Mesenchymal stem cell (in vitro differentiated cells and primary cell): ENCODE data around the gene MYO1E.

Source experiments
- DNase-seq: peaks from one replicate; pipeline ENCODE4 v3.0.0-alpha.2; 2013
- H2AFZ ChIP-seq: one replicate; pipeline ENCODE4 v1.6.1; 2013; ENCODE audit warnings: low read depth, mild to moderate bottlenecking, control low read depth, inconsistent platforms, low read length, moderate library complexity
- H2AK5ac ChIP-seq: 2 replicates; pipeline ENCODE4 v1.6.1; 2013; ENCODE audit warnings: low read length, moderate library complexity, mild to moderate bottlenecking, inconsistent platforms; ENCODE audit not compliant: severe bottlenecking
- H2BK120ac ChIP-seq: one replicate; pipeline ENCODE4 v1.6.1; 2013; ENCODE audit warnings: low read depth, mild to moderate bottlenecking, inconsistent platforms, low read length, moderate library complexity
- H2BK12ac ChIP-seq, 2 experiments: one replicate each; pipeline ENCODE4 v1.6.1; 2013; ENCODE audit warnings: inconsistent platforms in 2 of 2, low read length in 2 of 2, mild to moderate bottlenecking in 2 of 2, moderate library complexity in 2 of 2, control low read depth in 1 of 2
- H2BK15ac ChIP-seq: one replicate; pipeline ENCODE4 v1.6.1; 2013; ENCODE audit warnings: mild to moderate bottlenecking, low read depth, inconsistent platforms; ENCODE audit not compliant: poor library complexity, severe bottlenecking
- H2BK5ac ChIP-seq: 2 replicates; pipeline ENCODE4 v1.6.1; 2013; ENCODE audit warnings: low read depth, mild to moderate bottlenecking, low read length, control low read depth, inconsistent platforms; ENCODE audit not compliant: poor library complexity, severe bottlenecking
- H3K14ac ChIP-seq, 2 experiments: one replicate each; pipeline ENCODE4 v1.6.1; 2013; ENCODE audit warnings: inconsistent platforms in 2 of 2, low read length in 2 of 2, control low read depth in 1 of 2, mild to moderate bottlenecking in 1 of 2, moderate library complexity in 1 of 2
- H3K18ac ChIP-seq, 2 experiments: one replicate each; pipeline ENCODE4 v1.6.1; 2013; ENCODE audit warnings: inconsistent platforms in 2 of 2, low read length in 2 of 2, control low read depth in 1 of 2, low read depth in 1 of 2, mild to moderate bottlenecking in 1 of 2
- H3K23ac ChIP-seq, 2 experiments: one replicate each; pipeline ENCODE4 v1.6.1; 2013; ENCODE audit warnings: inconsistent platforms in 2 of 2, low read length in 2 of 2, mild to moderate bottlenecking in 2 of 2, moderate library complexity in 2 of 2, control low read depth in 1 of 2
- H3K27ac ChIP-seq: 2 replicates; pipeline ENCODE4 v1.5.1; 2013; ENCODE audit warnings: mild to moderate bottlenecking, moderate library complexity, low read length, control low read depth, inconsistent platforms; ENCODE audit not compliant: poor library complexity, severe bottlenecking
- H3K27me3 ChIP-seq, 2 experiments: 2 replicates each; pipeline versions ENCODE4 v1.6.1 to v1.7.0; 2013; ENCODE audit warnings: low read length in 2 of 2, mild to moderate bottlenecking in 2 of 2, moderate library complexity in 2 of 2, control low read depth in 1 of 2, inconsistent platforms in 1 of 2; ENCODE audit not compliant: control insufficient read depth in 1 of 2, insufficient read depth in 1 of 2
- H3K36me3 ChIP-seq, 2 experiments: 2 replicates each; pipeline versions ENCODE4 v1.6.1 to v1.7.0; 2013; ENCODE audit warnings: low read length in 2 of 2, control low read depth in 1 of 2, inconsistent platforms in 1 of 2, low read depth in 1 of 2, mild to moderate bottlenecking in 1 of 2; ENCODE audit not compliant: insufficient read depth in 2 of 2, control insufficient read depth in 1 of 2
- H3K4ac ChIP-seq, 2 experiments: one replicate each; pipeline ENCODE4 v1.6.1; 2013; ENCODE audit warnings: inconsistent platforms in 2 of 2, low read length in 2 of 2, mild to moderate bottlenecking in 2 of 2, moderate library complexity in 2 of 2, control low read depth in 1 of 2, low read depth in 1 of 2
- H3K4me1 ChIP-seq: 2 replicates; pipeline ENCODE4 v1.6.1; 2013; ENCODE audit warnings: low read depth, low read length, control low read depth; ENCODE audit not compliant: control insufficient read depth, insufficient read depth
- H3K4me2 ChIP-seq: 2 replicates; pipeline ENCODE4 v1.6.1; 2013; ENCODE audit warnings: low read length, mild to moderate bottlenecking, inconsistent platforms; ENCODE audit not compliant: poor library complexity, severe bottlenecking
- H3K4me3 ChIP-seq, 2 experiments: 2 replicates each; pipeline versions ENCODE4 v1.5.1 to v1.7.0; 2013; ENCODE audit warnings: low read length in 2 of 2, mild to moderate bottlenecking in 2 of 2, control low read depth in 1 of 2, low read depth in 1 of 2; ENCODE audit not compliant: insufficient read depth in 1 of 2
- H3K79me1 ChIP-seq: replicated peaks from 2 replicates; pipeline ENCODE4 v1.6.1; 2013; ENCODE audit warnings: mild to moderate bottlenecking, control low read depth, low read length, inconsistent platforms; ENCODE audit not compliant: poor library complexity, severe bottlenecking
- H3K9ac ChIP-seq: 2 replicates; pipeline ENCODE4 v1.7.0; 2013; ENCODE audit warnings: mild to moderate bottlenecking, low read length, moderate library complexity
- H3K9me3 ChIP-seq: 2 replicates; pipeline ENCODE4 v1.7.0; 2013; ENCODE audit warnings: mild to moderate bottlenecking, low read length; ENCODE audit not compliant: control insufficient read depth
- H4K8ac ChIP-seq: one replicate; pipeline ENCODE4 v1.6.1; 2013; ENCODE audit warnings: inconsistent platforms, mild to moderate bottlenecking, low read length, moderate library complexity
- H4K91ac ChIP-seq: one replicate; pipeline ENCODE4 v1.6.1; 2013; ENCODE audit warnings: mild to moderate bottlenecking, low read length, inconsistent platforms
- WGBS: methylation state at CpG from one replicate; pipeline ENCODE4 v1.1.7; 2013; ENCODE audit warnings: mixed read lengths; 5-methylcytosine and 5-hydroxymethylcytosine counted together

Gene MYO1E

DNA sequence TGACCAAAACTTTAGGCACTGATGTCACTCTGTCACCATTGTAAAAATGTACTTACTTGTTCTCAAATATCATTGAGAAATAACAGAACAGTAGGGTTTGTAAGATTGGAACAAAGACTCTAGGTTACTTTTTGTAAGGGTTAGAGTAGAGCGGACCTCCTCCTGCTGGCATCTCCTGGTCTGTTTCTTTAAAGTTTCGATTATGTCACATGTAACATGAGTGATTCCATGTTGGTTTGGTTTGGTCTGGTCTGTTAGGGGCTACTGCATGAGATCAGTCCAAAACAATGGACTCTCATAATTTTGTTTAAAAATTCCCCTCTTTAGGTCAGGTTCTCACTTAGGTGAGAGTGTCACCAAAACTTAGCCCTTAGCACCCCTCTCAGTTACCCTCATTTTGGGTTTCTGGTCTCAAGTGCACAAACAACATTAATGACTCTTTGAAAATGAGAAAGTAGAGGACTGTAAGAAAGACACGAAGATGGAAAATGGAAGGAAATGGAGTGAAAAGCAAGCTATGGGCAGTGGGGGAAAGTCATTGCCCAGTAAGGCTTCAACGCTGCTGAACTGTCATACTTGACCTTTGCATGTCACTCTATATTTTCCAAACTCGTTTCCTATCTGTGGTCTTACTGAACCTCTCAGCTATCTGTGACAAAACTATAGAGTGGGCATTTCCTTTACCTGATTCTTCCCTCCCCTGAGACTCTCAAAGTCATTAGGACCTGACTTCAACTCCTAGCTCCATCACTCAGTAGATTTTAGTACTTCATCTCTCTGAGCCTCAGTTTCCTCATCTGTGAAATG, 113.3 kb downstream of the MYO1E start:
- no peak overlapping the region for H2BK120ac ChIP-seq
- H3K4me3 ChIP-seq = no peak overlapping the region
- no peak overlapping the region for H3K27ac ChIP-seq
- H3K9me3 ChIP-seq = no peaks in the 10 kb centered on the region
- H4K91ac ChIP-seq = no peak overlapping the region
- 86% methylated on average over 5 of the region's 5 CpGs for WGBS
- no peak overlapping the region for H3K14ac ChIP-seq
- H3K4me1 ChIP-seq = peaks cover 5% of the 10 kb centered on the region
- H3K79me1 ChIP-seq = peaks cover 36% of the 10 kb centered on the region
- no peak overlapping the region for H2AFZ ChIP-seq
- no peak overlapping the region for H2AK5ac ChIP-seq
- no peak overlapping the region for H2BK15ac ChIP-seq
- H3K4ac ChIP-seq = no peak overlapping the region
- H3K9ac ChIP-seq = no peak overlapping the region
- no peak overlapping the region for H3K4me2 ChIP-seq
- no peak overlapping the region for H3K23ac ChIP-seq
- H2BK12ac ChIP-seq = no peak overlapping the region
- no peak overlapping the region for H2BK5ac ChIP-seq
- H3K36me3 ChIP-seq = peaks cover 34 to 98% of the 10 kb centered on the region in 2 experiments
- DNase-seq = no peak
- no peaks in the 10 kb centered on the region for H3K27me3 ChIP-seq
- H3K18ac ChIP-seq = no peak overlapping the region
- no peak overlapping the region for H4K8ac ChIP-seq

DNA sequence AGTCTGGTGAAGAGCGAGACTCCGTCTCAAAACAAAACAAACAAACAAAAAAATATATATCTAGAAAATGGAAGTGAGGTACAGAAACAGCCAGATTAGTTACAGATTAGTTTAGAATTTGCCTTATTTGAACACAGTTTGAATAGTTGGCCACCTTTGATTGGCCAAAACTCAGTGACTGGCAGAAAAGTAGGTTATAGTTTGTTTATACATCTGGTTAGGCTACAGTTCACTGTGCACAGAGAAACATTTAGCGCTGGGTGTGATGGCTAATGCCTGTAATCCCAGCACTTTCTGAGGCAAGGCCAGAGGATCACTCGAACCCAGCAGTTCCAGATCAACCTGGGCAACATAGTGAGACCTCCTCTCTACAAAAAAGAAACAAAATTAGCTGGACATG, 114.4 kb downstream of the MYO1E start:
- H3K4me2 ChIP-seq = no peak overlapping the region
- H2AFZ ChIP-seq = no peak overlapping the region
- no peak overlapping the region for H4K91ac ChIP-seq
- no peaks in the 10 kb centered on the region for H3K9me3 ChIP-seq
- H3K4ac ChIP-seq = no peak overlapping the region
- peaks cover 5% of the 10 kb centered on the region for H3K4me1 ChIP-seq
- no peaks in the 10 kb centered on the region for H3K27me3 ChIP-seq
- no peak overlapping the region for H3K4me3 ChIP-seq
- H3K9ac ChIP-seq = no peak overlapping the region
- no peak overlapping the region for H3K18ac ChIP-seq
- no peak overlapping the region for H3K27ac ChIP-seq
- H3K23ac ChIP-seq = no peak overlapping the region
- H3K14ac ChIP-seq = no peak overlapping the region
- no peak overlapping the region for H2BK12ac ChIP-seq
- no peak overlapping the region for H2AK5ac ChIP-seq
- H4K8ac ChIP-seq = no peak overlapping the region
- H3K79me1 ChIP-seq = peaks cover 32% of the 10 kb centered on the region
- H3K36me3 ChIP-seq = peaks cover 38 to 98% of the 10 kb centered on the region in 2 experiments
- no peak overlapping the region for H2BK5ac ChIP-seq
- no peak for DNase-seq
- H2BK120ac ChIP-seq = no peak overlapping the region
- no peak overlapping the region for H2BK15ac ChIP-seq
- 50% methylated on average over 2 of the region's 4 CpGs for WGBS

DNA sequence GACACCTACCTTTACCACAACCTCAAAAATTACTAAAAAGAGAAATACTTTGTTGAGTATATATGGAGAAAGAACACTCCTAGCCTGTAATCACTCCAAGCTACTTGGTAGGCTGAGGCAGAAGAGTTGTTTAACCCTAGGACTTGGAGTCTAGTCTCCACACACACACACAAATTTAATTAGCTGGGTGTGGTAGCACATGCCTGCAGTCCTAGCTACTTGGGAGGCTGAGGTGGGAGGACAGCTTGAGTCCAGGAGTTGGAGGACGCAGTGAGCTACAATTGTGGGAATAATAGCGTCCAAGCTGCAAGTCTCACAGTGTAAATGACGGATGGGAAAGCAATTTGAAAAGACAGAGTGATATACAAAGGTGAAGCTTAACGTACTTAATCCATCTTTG, 115.5 kb downstream of the MYO1E start:
- peaks cover 5% of the 10 kb centered on the region for H3K4me1 ChIP-seq
- H3K4me2 ChIP-seq = no peak overlapping the region
- H2AK5ac ChIP-seq = no peak overlapping the region
- no peak overlapping the region for H3K23ac ChIP-seq
- H2BK12ac ChIP-seq = no peak overlapping the region
- H3K4ac ChIP-seq = no peak overlapping the region
- no peaks in the 10 kb centered on the region for H3K9me3 ChIP-seq
- H3K14ac ChIP-seq = no peak overlapping the region
- H2BK120ac ChIP-seq = no peak overlapping the region
- H3K18ac ChIP-seq = no peak overlapping the region
- no peak overlapping the region for H3K27ac ChIP-seq
- peaks cover 34 to 97% of the 10 kb centered on the region in 2 experiments for H3K36me3 ChIP-seq
- no peak overlapping the region for H2AFZ ChIP-seq
- H4K91ac ChIP-seq = no peak overlapping the region
- 96% methylated on average over 2 of the region's 4 CpGs for WGBS
- no peak overlapping the region for H4K8ac ChIP-seq
- no peak overlapping the region for H2BK15ac ChIP-seq
- H2BK5ac ChIP-seq = no peak overlapping the region
- H3K4me3 ChIP-seq = no peak overlapping the region
- no peak overlapping the region for H3K9ac ChIP-seq
- DNase-seq = no peak
- no peaks in the 10 kb centered on the region for H3K27me3 ChIP-seq
- peaks cover 30% of the 10 kb centered on the region for H3K79me1 ChIP-seq

- Histone ChIP-seq H3K4ac (no peak overlapping the region), H2BK120ac (no peak overlapping the region), H3K4me3 (no peak overlapping the region), H3K36me3 (peaks cover 30 to 97% of the 10 kb centered on the region in 2 experiments), H4K91ac (no peak overlapping the region), H3K27me3 (no peaks in the 10 kb centered on the region), H3K14ac (no peak overlapping the region), H2BK12ac (no peak overlapping the region), H3K9me3 (no peaks in the 10 kb centered on the region), H3K18ac (no peak overlapping the region), H2AFZ (no peak overlapping the region), H3K79me1 (peaks cover 31% of the 10 kb centered on the region), H3K23ac (no peak overlapping the region), H3K27ac (no peak overlapping the region), H4K8ac (no peak overlapping the region), H3K9ac (no peak overlapping the region), H2BK15ac (no peak overlapping the region), H2AK5ac (no peak overlapping the region), H2BK5ac (no peak overlapping the region), H3K4me1 (peaks cover 5% of the 10 kb centered on the region), H3K4me2 (no peak overlapping the region)
- WGBS = 80% methylated on average over 8 of the region's 8 CpGs
- DNase-seq = no peak
Observed at GRCh38 chr15:59256482-59256881, 116.2 kb downstream of the MYO1E start.
